HG02759 (cell line): ENCODE measurements around the gene ZNF385C.
"Not testable (repeated sequence)": the region's sequence is repeated elsewhere in the genome, so short reads cannot be mapped to it uniquely, and the experiment has no call there.

Experiments used
- ATAC-seq: cut with Tn5 transposase; IDR thresholded peaks from one replicate; pipeline ENCODE4 v1.9.1; 2021; ENCODE audit warnings: mild to moderate bottlenecking, moderate library complexity; ENCODE audit not compliant: unreplicated experiment

The ZNF385C gene

GRCh38 chr17:42023524-42024349, 74.5 kb downstream of the ZNF385C start:
- no peak for ATAC-seq

- not testable (repeated sequence) for ATAC-seq
These were observed 77.4 kb downstream of the ZNF385C start for GRCh38 chr17:42020845-42021244.

- ATAC-seq, result peak; percentile 67
These were observed 78.5 kb downstream of the ZNF385C start, which contains the start of gene NKIRAS2 for GRCh38 chr17:42019509-42020404. Gene NKIRAS2, plus strand, starts transcription at chr17:42020090. Its CDS starts 1,488 bp downstream, at chr17:42021578.

GRCh38 chr17:42018988-42019387, 79.3 kb downstream of the ZNF385C start:
- no peak for ATAC-seq

GRCh38 chr17:42018339-42018738, 79.9 kb downstream of the ZNF385C start:
- ATAC-seq, result no peak

GRCh38 chr17:42017866-42018200, 80.4 kb downstream of the ZNF385C start:
- ATAC-seq, result no peak

- peak; percentile 84 for ATAC-seq
These were observed 81.1 kb downstream of the ZNF385C start, which contains the start of gene DNAJC7 for GRCh38 chr17:42016941-42017865. Gene DNAJC7, minus strand, starts transcription at chr17:42017439. Its CDS starts 23 bp downstream, at chr17:42017416.

- ATAC-seq, result no peak
These were observed 81.9 kb downstream of the ZNF385C start for GRCh38 chr17:42016411-42016831.

GRCh38 chr17:42013740-42014139, 84.5 kb downstream of the ZNF385C start:
- not testable (repeated sequence) for ATAC-seq

GRCh38 chr17:42012363-42012762, 85.9 kb downstream of the ZNF385C start:
- not testable (repeated sequence) for ATAC-seq

- no peak for ATAC-seq
These were observed 87.3 kb downstream of the ZNF385C start for GRCh38 chr17:42010898-42011516.

- not testable (repeated sequence) for ATAC-seq
These were observed 88.0 kb downstream of the ZNF385C start for GRCh38 chr17:42010266-42010680.

GRCh38 chr17:42009170-42009569, 89.1 kb downstream of the ZNF385C start:
- ATAC-seq, result no peak

GRCh38 chr17:42005166-42005565, 93.1 kb downstream of the ZNF385C start:
- ATAC-seq, result no peak

GRCh38 chr17:42002792-42003301, 95.4 kb downstream of the ZNF385C start:
- no peak for ATAC-seq

GRCh38 chr17:42002175-42002791, 96.0 kb downstream of the ZNF385C start:
- no peak for ATAC-seq

- ATAC-seq, result no peak
These were observed 96.5 kb downstream of the ZNF385C start for GRCh38 chr17:42001729-42002128.

GRCh38 chr17:42000413-42001133, 97.7 kb downstream of the ZNF385C start:
- ATAC-seq, result no peak

- no peak for ATAC-seq
These were observed 99.8 kb downstream of the ZNF385C start for GRCh38 chr17:41998497-41998896.
